Measurements from ENCODE around the gene FOXL1. TPM values are rescaled to one million over a fixed set of nuclear protein-coding genes. Genes with fewer than 3 reads are reported as not detected.

Gene FOXL1
- total RNA-seq, 2 donors from 2014 or later: 2.0 to 4.2 TPM

DNA sequence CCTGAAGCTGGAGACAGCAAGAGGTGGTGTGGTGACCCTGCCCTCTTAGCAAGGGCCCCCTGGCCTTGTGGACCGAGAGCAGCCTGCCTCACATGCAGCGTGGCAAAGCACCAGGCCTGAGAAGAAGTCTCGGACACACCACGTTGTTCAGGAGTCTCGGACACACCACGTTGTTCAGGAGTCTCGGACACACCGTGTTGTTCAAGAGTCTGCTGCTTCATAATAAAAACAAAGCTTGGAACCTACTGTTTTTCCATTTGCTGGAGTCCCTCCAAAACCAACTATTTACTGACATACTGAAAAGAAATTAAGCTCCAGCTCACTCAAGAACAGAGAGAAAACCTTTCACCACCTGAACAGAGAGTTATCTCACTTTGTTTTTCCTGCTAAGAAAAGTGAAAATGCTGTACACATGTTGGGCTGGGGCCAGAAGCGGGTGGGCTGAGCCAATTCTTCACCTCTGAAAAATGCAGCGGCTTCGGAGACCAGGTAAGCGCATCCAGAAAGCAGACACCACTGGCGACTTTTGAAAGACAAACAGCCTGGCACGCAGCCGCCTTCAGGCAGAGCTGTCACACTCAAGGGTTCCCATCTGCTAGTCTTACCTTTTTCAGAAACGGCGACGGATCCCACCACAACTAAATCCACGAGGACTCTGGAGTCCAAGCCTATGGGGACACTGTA is 32.3 kb upstream of the FOXL1 start:
- intact Hi-C loops (cut with DNase I, micrococcal nuclease): no loop called here
- DNase-seq: no peak
- no peak for ATAC-seq

DNA sequence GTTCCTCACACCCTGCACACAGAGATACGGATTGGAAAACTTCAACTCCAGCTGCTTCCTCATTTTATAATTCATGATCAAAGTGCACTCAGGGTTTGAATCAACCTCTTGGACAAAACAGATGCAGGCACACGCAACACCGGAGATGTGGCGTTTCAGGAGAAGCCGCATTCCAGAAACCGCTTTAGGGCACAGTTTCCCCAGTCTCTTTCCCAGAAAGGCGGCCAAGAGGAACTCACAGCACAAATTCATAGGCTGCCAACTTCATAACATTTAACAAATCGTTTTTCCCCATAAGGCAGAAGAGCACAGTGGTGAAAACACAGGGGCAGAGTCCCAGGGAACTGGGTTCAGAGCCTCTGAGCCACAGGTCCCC is 31.7 kb upstream of the FOXL1 start:
- intact Hi-C loops (cut with DNase I, micrococcal nuclease): no loop called here
- ATAC-seq (no peak), DNase-seq (no peak)

DNA sequence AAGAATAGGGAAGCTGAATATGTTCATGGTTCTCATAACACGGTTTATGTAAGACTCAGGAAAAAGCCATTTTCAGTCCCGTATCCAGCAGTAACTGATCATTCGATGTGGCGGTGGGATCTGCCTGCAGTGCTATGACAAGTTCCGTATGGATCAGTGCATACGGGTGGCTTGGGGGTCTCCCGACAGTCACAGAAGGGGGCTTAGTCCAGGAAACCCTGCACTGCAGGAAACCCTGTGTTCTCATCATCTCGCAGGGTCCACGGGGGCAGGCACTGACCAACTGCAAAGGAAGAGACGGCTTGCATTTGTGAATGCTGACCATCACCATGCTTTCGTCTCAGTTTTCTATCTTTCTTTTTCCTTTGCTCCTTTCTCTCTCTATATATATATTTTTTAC is 31.1 kb upstream of the FOXL1 start:
- intact Hi-C loops (cut with DNase I, micrococcal nuclease): no loop called here
- no peak for ATAC-seq
- no peak for DNase-seq

DNA sequence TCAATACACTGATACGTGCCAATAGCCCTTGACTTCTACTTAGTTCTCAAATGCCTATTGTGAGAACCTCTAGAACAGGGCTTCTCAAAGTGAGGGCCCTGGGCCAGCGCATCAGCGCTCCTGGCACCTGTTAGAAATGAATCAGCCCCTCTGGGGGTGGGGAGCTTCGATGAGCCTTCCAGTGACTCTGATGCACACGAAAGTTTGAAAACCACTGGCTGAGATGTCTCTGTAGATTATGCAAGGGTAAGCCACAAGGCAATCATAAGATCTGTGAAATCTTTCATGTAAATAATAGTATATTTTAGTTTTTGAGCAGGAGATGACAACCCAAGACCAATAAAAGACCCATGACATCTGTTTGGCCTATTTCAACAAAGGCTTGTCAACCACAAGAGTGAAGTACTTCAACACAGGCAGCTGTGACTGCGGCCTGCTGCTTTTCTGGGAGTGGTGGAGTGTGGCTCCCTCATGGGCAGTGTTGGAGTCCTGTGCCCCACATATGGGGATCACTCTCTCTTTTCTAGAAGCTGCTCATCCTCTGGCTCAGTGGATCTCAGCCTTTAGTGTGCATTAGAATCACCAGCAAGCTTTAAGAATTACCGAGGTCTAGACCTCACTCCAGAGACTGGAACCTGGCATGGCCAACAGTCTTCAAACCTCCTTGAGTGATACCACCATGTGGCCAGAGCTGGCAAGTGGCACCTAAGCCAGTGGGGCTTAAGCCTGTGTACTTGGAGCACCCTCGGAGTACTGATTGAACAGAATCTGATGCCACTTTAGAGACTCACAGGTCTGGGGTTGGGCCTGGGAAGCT is 29.1 kb upstream of the FOXL1 start:
- DNase-seq (no peak), ATAC-seq (no peak)

DNA sequence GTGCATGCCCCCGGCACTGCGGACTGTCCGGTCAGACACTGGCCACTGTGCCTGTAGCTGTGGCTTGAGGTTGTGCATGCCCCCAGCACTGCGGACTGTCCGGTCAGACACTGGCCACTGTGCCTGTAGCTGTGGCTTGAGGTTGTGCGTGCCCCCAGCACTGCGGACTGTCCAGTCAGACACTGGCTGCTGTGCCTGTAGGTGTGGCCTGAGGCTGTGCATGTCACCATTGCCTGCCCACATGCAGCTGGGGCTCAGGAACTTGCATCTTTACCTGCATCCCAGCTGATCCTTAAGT is 28.5 kb upstream of the FOXL1 start:
- ATAC-seq: no peak
- intact Hi-C loops (cut with DNase I, micrococcal nuclease): no loop called here
- no peak for DNase-seq

More for the DNA sequence above, 29.1 kb upstream of the FOXL1 start:
- intact Hi-C loops (cut with DNase I, micrococcal nuclease): no loop called here

DNA sequence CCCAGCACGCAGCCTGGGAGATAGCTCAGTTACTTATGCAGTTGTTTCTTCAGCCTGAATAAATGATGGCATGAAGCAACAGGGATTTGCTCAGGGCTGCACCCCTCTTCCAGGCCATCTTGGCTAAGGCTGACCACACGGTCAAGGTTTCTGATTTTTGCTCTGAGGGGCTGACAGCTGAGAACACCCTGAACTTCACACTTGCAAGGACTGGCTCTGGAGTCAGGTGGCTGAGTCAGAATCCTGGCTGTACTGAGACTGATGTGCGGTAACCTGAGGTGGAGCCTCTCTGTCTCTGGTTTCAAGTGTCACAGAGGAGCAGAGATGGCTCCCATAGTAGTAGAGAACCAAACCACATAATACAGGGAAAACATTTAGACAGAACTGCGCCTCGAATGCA is 28.1 kb upstream of the FOXL1 start:
- ATAC-seq (no peak), DNase-seq (no peak)
- intact Hi-C loops (cut with DNase I, micrococcal nuclease): no loop called here

DNA sequence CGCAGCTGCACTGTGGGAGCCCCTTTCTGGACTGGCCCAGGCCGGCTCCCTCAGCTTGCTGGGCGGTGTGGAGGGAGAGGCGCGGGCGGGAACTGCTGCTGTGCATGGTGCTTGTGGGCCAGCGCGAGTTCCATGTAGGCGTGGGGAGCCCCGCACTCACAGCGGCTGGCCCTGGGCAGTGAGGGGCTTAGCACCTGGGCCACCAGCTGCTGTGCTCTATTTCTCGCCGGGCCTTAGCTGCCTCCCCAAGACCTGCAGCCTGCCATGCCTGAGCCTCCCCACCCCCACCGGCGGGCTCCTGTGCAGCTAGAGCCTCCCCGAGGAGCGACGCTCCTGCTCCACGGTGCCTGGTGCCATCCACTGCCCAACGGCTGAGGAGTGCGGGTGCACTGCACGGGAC is 25.0 kb upstream of the FOXL1 start:
- intact Hi-C loops (cut with DNase I, micrococcal nuclease): no loop called here
- no peak for ATAC-seq
- no peak for DNase-seq

DNA sequence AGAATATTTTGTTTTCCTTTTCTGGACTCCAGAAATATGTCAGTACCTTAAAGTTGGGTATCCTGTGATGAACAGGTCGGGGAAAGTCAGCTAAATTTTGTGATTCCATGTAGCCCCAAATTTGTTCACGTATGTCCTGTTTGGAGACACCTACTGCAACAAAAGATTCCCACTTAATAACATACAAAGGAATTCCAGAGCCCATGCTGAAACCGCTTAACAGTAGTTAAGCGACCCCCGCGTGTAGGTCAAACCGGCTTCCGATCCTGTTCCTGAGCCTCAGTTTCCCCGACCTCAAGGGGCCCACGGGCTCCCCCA is 23.8 kb upstream of the FOXL1 start:
- intact Hi-C loops (cut with DNase I, micrococcal nuclease): no loop called here
- no peak for DNase-seq
- no peak for ATAC-seq

DNA sequence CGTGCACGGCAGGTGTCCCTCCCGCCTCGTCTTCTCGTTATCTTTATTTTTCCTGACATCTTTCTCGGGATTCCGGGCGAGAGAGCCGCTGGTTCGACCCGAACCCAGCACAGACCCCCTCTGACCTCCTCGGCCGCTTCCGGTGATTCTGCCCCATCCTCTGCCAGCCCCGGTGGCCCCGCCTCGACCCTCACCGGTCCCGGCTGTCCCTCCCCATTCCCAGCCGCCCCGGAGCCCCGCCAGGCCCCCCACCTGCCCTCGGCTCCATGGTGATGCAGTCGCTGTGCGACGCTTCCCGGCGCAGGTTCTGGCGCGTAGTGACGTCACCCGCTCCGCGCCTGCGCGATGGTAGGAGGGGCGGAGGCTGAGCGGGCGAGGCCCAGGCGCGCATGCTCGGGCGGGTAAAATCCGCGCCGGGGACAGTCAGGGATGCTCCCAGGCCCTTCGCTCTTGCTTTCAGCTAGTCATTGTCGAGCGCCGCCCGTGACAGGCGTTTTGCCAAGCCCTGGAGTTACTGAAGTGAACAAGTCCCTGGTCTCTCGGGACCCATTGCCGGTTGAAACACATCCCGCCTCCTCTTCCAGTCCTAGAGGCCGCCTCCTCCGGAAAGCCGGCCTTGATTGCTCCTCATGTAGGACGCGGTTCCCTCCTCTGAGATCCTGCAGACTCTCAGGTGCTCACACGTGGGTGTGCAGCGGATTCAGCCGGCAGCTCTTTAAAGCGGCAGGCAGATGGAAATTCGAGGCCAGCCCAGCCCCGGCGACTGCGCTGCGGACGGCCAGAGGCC is 23.2 kb upstream of the FOXL1 start, which contains the start of gene MTHFSD:
Gene MTHFSD, minus strand, starts transcription at position 319 of the 787 bp plus-strand sequence. Its CDS starts 51 bp downstream, at position 268.
- ATAC-seq (peak; percentile 99), DNase-seq (peak; percentile 91 to 93)
- intact Hi-C loops (cut with DNase I, micrococcal nuclease): no loop called here

DNA sequence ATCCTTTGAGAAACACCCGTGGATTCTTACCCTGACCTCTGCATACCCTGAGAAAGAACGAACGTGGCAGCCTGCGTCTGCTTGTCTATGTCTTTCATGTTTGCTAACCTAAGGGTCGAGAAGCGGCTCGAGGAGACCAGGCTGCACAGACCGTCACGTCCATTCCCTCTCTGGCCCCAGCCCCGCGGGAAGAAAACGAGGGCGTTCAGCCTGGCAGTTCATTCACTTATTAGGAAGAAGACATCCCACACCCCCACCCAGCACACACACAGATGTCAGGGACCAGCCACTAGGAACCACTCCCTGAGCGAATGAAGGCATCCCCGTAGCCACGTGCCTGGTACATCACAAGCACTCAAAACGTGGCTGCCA is 22.7 kb upstream of the FOXL1 start:
- ATAC-seq: no peak
- intact Hi-C loops (cut with DNase I, micrococcal nuclease): no loop called here
- DNase-seq: no peak

DNA sequence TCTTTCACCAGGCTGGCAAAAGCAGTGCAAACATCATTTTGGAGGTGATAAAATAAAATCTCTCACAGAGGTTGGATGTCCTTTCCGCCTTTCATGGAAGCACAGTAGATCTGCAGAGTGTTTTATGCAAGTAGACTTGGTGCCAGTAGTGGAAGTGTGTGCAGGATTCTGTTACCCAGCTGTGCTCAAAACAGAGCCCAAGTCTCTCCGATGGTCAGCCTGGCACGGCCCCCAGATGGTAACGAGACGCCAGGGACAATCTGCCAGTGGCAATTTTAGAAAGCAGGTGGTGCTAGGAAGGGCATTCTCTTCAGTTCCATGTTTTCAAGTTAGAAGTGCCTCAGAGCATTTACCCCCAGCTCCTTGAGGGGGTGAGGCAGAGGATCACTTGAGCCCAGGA is 21.8 kb upstream of the FOXL1 start:
- no peak for ATAC-seq
- DNase-seq: no peak
- intact Hi-C loops (cut with DNase I, micrococcal nuclease): no loop called here

DNA sequence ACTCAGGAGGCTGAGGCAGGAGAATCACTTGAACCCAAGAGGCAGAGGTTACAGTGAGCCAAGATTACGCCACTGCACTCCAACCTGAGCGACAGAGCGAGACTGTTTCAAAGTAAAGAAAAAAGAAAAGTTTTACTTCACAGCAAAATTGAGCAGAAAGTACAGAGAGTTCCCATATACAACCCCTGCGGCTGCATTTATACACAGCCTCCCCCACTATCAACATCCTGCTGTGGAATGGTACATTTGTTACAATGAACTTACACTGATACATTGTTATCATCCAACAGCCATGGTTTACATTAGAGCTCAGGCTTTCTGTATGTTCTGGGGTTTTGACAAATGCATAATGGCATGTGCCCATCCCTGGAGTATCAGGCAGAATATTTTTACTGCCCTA is 20.8 kb upstream of the FOXL1 start:
- DNase-seq: no peak
- intact Hi-C loops (cut with DNase I, micrococcal nuclease): no loop called here
- no peak for ATAC-seq

DNA sequence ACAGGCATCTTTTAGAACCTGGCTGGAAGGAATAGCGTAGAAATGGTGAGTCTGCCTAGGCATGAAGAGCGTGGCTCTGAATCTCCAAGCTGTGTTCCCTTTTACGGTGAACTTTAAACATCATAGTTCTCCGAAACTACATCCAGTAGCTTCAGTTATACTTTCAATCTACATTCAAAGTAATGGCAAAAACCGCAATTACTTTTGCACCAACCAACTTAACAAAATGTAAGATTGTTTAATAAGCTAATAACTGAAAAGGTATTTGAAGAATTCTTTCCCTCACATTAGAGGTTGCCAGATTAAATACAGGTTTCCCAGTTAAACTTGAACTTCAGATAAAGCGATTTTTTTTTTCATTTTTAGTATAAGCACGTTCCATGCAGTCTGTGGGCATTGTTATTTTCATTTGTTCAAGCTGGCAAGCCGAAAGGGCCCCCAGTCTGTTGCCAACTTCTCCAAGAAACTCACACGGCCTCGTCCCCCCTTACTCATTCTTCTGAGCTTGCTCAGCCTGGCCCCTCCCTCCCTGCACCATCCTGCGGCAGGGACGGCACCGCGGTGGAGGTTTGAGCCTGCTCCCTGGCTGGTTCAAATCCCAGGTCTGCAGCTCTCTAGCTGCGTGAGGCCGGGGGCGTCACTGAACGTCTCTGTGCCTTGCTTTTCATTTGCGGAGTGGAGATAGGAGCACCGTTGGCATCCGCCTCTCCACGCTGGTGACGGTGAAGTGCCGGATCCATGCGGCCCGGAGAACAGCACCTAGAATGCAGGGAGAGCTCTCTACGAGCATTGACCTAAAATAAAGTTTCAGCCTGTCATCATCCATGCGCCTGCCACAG is 19.8 kb upstream of the FOXL1 start:
- DNase-seq: no peak
- intact Hi-C loops (cut with DNase I, micrococcal nuclease): no loop called here
- ATAC-seq: no peak

DNA sequence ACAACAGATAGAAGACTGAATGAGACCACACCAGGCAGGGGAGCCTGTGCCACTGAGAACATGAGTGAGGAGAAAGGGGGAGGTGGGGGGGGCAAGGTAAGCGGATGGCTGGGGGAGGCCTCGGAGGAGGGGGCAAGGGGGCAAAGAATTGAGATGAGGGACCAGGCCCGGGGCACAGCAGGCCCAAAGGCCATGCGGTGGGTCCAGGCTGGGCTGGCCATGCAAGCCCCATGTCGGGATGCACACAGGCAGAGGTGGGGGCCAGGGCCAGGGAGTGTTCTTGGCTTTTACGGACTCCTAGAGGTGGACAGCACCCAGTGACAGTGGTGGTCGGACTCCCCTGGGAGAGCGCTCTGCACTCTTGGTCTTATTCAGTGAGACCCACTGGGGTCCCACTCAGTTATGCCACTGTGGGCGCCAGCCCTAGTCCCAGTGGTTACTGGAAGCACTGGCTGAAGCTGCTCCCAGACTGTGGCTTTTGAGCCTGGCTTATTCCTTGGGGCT is 18.5 kb upstream of the FOXL1 start:
- intact Hi-C loops (cut with DNase I, micrococcal nuclease): loop anchor here in 1 of 2 donors (5.0 kb wide), 2 partner anchors 502 to 722 kb away; no protein-coding TSS in a partner anchor
- DNase-seq (no peak), ATAC-seq (no peak)

DNA sequence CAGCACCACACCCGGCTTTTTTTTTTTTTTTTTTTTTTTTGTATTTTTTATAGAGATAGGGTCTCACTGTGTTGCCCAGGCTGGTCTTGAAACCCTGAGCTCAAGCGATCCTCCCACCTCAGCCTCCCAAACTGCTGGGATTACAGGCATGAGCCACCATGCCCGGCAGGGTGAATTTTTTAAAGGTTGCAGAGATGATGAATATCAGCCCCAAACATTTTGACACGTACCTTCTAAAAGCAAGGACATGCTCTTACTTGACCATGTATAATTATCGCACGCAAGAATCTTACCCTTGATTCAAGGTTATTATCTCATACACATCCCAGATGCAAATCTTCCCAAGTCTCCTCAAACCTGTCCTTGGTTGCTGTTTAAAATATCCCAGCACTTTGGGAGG is 16.0 kb upstream of the FOXL1 start:
- ATAC-seq (no peak), DNase-seq (no peak)
- intact Hi-C loops (cut with DNase I, micrococcal nuclease): loop anchor here in 1 of 2 donors (5.0 kb wide), 2 partner anchors 500 to 720 kb away; no protein-coding TSS in a partner anchor

DNA sequence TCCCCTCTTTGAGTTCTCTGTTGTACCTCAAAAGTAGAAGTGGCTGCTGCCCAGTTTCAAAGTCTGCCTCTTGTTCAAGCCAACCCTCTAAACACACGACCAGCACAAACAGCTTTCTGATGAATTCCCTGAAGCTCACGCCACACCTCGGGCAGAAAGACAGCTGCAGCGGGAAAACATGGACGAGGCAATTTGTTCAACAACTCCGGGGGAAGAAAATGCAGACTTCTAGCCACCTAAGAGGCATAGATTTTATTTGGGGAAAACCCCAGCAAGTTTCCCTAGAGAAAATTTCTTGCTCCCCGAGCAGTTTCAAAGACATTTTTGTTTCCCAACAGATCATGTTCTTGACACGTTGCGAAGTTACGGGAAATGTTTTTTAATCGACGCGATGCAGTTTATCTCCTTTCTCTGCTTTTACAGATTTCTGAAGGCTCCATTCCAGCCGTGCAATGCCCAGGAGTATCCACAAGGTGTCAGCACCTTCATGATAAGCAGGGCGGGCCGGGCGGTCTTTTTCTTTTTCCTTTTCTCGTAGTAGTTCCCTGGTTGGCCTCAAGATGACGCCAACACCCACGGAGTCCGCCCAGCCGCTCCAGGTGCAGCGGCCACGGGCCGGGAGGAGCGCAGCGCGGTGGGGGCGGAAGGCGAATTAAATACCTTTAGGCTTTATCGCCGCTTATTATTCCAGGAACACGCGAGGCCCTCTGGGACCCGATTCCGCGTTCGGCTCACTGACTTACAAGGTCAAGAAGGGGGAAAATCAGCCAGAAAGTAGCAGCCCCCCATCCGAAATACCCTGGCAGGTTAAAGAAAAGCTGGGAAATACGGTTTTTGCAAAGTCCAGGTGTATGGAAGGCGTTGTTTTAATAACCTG is 14.6 kb upstream of the FOXL1 start:
- ATAC-seq (peak; percentile 95), DNase-seq (peak; percentile 75 to 90)
- intact Hi-C loops (cut with DNase I, micrococcal nuclease): loop anchor here in 1 of 2 donors (5.0 kb wide), 2 partner anchors 499 to 719 kb away; no protein-coding TSS in a partner anchor

DNA sequence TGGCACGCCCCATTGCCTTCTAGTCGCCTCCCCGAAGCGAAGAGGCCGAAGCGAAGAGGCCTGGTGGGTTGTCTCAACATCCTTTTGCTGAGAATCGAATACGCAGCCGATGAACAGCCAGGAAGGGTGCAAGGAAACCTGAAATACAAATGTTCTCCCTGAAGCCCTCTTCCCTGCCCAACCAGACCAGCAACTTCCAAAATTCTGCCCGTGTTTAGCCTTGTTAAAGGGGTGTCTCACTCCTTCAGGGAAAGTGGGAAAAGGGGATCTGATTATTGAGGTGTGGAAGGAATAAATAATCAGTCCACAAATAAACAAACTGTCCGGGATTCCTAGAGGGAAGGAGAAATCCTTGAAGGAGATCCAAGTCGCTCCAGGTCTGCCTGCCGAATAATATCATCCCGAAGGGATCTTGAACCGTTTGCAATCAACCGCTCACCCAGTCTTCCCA is 13.1 kb upstream of the FOXL1 start:
- intact Hi-C loops (cut with DNase I, micrococcal nuclease): no loop called here
- ATAC-seq (no peak), DNase-seq (no peak)

Data from left colon (tissue), 2 donors.